GM12872 (cell line): ENCODE data around the gene GHRHR.

Source experiments
- TF ChIP-seq, protein P1 (sequence below): IDR thresholded peaks from 3 replicates; pipeline ENCODE4 v1.5.1; 2011; ENCODE audit warnings: low read depth, mild to moderate bottlenecking, low read length, moderate library complexity; ENCODE audit not compliant: insufficient read depth

The GHRHR gene

DNA sequence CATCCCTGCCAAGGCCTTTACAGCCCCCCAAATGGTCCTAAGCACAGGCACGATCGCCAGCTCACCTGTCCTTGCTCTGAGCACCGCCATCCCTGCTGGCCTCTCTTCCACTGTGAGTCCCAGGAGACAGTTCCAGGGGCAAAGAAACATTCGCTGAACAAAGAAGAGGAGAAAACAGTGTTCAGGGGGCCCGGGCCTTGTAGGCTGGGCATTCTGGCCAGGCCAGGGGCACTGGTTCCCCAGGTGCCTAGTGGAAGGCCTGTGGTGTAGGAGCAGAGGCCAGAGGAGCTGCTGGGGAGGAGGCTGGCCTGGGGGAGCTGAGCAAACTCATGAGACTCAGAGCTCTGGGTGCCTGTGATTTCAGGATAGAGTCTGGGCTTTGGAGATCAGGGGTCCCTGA lies 29.5 kb upstream of the GHRHR start:
- TF ChIP-seq, protein P1, sequence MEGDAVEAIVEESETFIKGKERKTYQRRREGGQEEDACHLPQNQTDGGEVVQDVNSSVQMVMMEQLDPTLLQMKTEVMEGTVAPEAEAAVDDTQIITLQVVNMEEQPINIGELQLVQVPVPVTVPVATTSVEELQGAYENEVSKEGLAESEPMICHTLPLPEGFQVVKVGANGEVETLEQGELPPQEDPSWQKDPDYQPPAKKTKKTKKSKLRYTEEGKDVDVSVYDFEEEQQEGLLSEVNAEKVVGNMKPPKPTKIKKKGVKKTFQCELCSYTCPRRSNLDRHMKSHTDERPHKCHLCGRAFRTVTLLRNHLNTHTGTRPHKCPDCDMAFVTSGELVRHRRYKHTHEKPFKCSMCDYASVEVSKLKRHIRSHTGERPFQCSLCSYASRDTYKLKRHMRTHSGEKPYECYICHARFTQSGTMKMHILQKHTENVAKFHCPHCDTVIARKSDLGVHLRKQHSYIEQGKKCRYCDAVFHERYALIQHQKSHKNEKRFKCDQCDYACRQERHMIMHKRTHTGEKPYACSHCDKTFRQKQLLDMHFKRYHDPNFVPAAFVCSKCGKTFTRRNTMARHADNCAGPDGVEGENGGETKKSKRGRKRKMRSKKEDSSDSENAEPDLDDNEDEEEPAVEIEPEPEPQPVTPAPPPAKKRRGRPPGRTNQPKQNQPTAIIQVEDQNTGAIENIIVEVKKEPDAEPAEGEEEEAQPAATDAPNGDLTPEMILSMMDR, result no peak

DNA sequence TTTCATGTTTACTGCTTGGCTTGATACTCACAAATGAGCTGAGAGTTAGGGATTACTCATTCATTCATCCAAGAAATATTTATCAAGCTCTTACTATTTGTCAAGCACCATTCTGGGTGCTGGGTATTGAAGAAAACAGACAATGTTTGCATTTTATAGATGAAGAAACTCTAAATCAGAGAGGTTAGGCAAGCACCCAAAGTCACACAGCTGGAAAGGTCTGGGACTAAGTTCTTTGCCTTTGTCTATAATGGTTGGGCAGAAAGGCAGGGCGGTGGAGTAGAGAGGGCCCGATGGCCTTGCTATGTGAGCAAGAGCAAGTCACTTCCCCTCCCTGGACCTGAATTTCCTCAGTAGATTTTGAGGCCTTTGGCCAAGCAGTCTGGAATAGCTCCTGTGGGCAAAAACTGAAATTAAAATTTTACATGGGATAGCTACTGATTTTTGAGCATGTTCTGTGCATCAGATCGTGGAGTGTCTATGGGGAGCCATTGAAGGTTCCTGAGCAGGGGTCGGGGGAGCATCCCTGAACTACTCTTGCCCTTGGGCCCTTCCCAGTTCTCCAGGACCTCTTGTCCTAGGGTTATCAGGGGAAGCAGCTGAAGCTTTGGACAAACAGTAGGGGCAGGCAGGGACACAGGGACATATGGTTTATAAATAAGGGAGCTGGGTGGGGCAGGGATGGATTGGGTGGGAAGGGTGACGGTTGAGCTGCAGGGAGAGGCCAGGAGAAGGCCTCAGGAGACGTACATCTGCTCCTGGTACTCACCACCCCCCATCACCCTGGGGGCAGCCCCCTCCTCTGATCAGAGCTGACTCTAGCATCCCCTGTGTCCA lies 28.8 kb upstream of the GHRHR start:
- TF ChIP-seq, protein P1, result no peak

DNA sequence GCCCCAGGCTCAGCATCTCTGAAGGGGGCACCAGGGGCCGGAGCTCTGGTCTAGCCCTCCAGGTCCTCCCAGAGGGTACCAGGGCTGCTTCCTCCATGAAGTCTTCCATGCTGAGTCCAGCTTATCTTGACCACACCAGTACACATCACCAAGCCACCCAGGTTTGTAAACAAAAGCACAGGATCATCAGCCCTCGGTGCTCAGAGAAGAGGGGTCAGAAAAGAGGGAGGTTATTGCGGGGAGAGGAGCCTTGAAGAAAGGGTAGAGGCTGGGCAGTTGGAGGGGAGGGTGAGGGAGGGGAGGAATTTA lies 28.2 kb upstream of the GHRHR start:
- TF ChIP-seq, protein P1, result no peak

DNA sequence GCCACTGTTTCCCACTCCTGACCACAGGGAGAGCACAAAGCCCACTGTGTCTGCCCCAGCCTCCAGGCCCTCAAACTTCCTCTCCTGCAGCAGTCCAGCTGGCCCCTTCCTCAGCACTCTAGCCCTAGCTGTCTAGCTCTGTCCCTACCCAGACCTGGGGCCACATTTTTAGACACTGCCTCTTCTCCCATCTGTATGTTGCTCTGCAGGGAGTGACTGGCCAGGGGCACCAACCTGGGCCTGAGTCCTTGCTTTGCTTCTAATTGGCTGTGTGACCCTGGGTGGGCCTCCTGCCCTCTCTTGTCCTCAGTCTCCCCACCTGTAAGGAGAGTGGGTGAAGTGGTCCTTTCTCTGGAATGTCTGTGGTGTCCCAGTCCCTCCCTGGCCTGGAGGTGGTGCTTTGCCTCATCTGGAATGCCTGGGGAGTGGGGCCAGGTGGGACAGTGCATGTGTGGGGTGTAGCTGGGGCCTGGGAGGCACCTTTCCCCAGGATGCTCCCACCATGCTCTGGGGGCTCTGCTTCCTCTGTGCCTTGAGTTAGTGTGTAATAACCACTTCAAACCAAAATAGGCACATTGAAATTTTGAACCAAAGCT lies 27.0 kb upstream of the GHRHR start:
- TF ChIP-seq, protein P1, result no peak

DNA sequence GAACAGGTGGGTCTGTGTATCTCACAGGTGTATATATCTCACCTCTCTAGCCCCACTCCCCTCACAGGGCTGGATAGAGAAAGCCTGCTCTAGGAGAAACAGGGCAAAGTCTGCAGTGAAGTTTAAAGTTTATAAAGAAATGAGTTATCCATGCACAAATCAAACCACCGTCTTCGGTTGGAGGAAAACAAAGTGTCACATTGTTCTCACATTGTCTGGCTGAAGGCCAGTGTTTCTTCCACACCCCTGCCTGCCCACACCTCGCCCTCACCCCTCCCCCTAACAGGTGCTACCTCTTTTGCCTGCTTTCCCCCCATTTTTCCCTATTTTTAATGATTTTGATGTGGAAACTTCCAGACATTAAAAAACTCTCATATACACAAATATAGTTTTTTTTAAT lies 26.3 kb upstream of the GHRHR start:
- TF ChIP-seq, protein P1, result no peak

DNA sequence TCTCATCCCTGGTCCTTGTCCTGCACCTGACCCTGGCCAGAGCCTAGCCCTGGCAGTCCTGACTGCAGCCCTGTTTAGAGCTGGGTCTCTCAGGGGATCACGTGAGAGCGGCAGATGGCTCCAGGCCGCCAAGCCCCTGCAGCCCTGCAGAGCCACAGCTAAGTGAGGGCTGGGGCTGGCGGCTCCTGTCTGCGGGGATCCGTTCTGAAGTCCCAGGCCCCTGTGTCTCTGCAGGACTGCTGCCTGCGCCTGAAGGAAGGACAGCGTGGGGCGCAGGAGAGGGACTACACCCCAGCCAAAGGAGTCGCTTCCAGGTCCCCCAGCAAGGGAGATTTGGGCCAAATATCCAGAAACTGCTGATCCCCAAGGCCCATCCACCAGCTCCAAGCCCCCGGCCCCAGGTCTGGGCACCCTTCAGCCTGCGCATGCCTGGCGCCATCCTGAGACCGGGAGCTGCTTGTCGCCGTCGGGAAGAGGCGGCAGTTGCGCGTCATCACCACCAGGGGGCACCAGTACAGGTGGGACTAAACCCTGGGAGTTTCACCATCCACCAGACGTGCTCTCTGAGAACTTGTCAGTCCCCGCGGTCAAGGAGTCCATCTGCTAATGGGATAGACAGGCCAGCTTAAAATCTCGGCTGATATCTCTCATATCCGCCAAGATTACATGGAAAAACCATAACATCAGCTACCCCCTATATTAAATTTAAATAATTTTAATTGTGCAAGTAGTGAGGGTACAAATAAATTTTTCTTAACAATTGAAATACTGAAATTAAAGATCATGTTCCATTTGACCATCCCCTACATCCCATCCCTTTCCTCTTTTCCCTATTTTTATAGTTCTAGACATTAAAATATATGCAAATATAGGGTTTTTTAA lies 25.1 kb upstream of the GHRHR start:
- TF ChIP-seq, protein P1, result peak; percentile 98
